ENCODE data around the gene MGAM2. TPM values are rescaled to one million over a fixed set of nuclear protein-coding genes. Genes with fewer than 3 reads are reported as not detected.

MGAM2 gene
- total and polyA plus RNA-seq, 2 of the 4 experiments (the other 2 are of a cell fraction) = not detected

- no peak overlapping the region for H3K4me3 ChIP-seq (ENCODE audit: insufficient read depth, low read depth, low read length)
- H3K23ac ChIP-seq (ENCODE audit: low read depth, low read length) = no peak overlapping the region
- TF ChIP-seq MAFK (IDR thresholded peaks at IDR 0.05; ENCODE audit: low read depth, low read length) = no peak
- no peak for TF ChIP-seq BHLHE40 (IDR thresholded peaks at IDR 0.05; ENCODE audit: low read depth, low read length)
- no peak for TF ChIP-seq POLR2A (IDR thresholded peaks at IDR 0.05; ENCODE audit: low read depth, low read length)
- TF ChIP-seq CEBPB (IDR thresholded peaks at IDR 0.05; ENCODE audit: low read depth, low read length) = no peak
- no peak for TF ChIP-seq RAD21 (IDR thresholded peaks at IDR 0.05; ENCODE audit: low read length)
- TF ChIP-seq SMC3 (IDR thresholded peaks at IDR 0.05; ENCODE audit: low read depth, low read length) = no peak
- no peak for TF ChIP-seq FOS (IDR thresholded peaks at IDR 0.05; ENCODE audit: low read depth, low read length)
- TF ChIP-seq ELK1 (IDR thresholded peaks at IDR 0.05; ENCODE audit: borderline replicate concordance, low read depth, low read length) = no peak
- no peak for TF ChIP-seq MXI1 (IDR thresholded peaks at IDR 0.05; ENCODE audit: borderline replicate concordance, low read depth, low read length)
- TF ChIP-seq CHD1 (IDR thresholded peaks at IDR 0.05; ENCODE audit: low read depth, low read length) = no peak
- no peak for TF ChIP-seq CTCF (conservative IDR thresholded peaks at IDR 0.05; ENCODE audit: low read depth, low read length)
- TF ChIP-seq NFE2L2 (IDR thresholded peaks at IDR 0.05; ENCODE audit: low read depth, low read length) = no peak
- no peak for TF ChIP-seq RCOR1 (IDR thresholded peaks at IDR 0.05; ENCODE audit: insufficient replicate concordance, low read length)
- TF ChIP-seq MAZ (IDR thresholded peaks at IDR 0.05; ENCODE audit: borderline replicate concordance, low read depth, low read length) = no peak
- TF ChIP-seq USF2 (IDR thresholded peaks at IDR 0.05; ENCODE audit: low read depth, low read length) = no peak
- TF ChIP-seq RFX5 (IDR thresholded peaks at IDR 0.05; ENCODE audit: low read depth, low read length) = no peak
- no peaks in the 10 kb centered on the region for H3K36me3 ChIP-seq (ENCODE audit: control insufficient read depth, insufficient read depth, low read length)
- H3K79me1 ChIP-seq (ENCODE audit: low read depth in 1 of 2, low read length in 2 of 2) = no peaks in the 10 kb centered on the region
- no peak overlapping the region for H2AK5ac ChIP-seq (ENCODE audit: low read depth, low read length)
- no peak overlapping the region for H3K9ac ChIP-seq (ENCODE audit: low read depth, low read length)
- in situ Hi-C loops (cut with MboI; ENCODE audit: low sequenced_read_pairs) = no loop called here
- H3K4me2 ChIP-seq (ENCODE audit: low read depth, low read length) = no peak overlapping the region
- no peak overlapping the region for H3K14ac ChIP-seq (replicated peaks; ENCODE audit: low read depth, low read length)
- H4K5ac ChIP-seq (ENCODE audit: low read depth, low read length) = no peak overlapping the region
- intact Hi-C loops (cut with micrococcal nuclease) = no loop called here
- H2AFZ ChIP-seq (replicated peaks; ENCODE audit: low read length, poor library complexity) = no peak overlapping the region
- no peaks in the 10 kb centered on the region for H4K20me1 ChIP-seq (ENCODE audit: insufficient read depth, low read length)
- no peak overlapping the region for H2AK9ac ChIP-seq (replicated peaks; ENCODE audit: low read depth, low read length, poor library complexity)
- ChIA-PET POLR2A (ENCODE audit: unreplicated experiment) (no interaction called here), CTCF (no interaction called here)
- no peak overlapping the region for H2BK15ac ChIP-seq (ENCODE audit: low read depth, low read length)
- BruUV-seq (replicated peaks) = no TSS peak
- H3K56ac ChIP-seq (ENCODE audit: extremely low read depth, insufficient read depth, low read length) = no peak overlapping the region
- H2BK20ac ChIP-seq (ENCODE audit: low read depth, low read length) = no peak overlapping the region
- H4K91ac ChIP-seq (ENCODE audit: insufficient read depth, low read depth, low read length) = no peak overlapping the region
- H3K18ac ChIP-seq (ENCODE audit: low read depth, low read length) = no peak overlapping the region
- H3K9me1 ChIP-seq (ENCODE audit: insufficient read depth, low read length) = no peaks in the 10 kb centered on the region
- H4K8ac ChIP-seq (ENCODE audit: low read depth in 2 of 2, low read length in 2 of 2) = no peak overlapping the region
- dilution Hi-C loops (cut with HindIII; ENCODE audit: low sequenced_read_pairs, unreplicated experiment) = no loop called here
- no peak overlapping the region for H3K4ac ChIP-seq (ENCODE audit: low read depth, low read length)
- no peak overlapping the region for H2BK120ac ChIP-seq (ENCODE audit: low read depth, low read length)
- no peak overlapping the region for H3K27ac ChIP-seq (ENCODE audit: insufficient read depth, low read length)
- DNase-seq (no peak), ATAC-seq (ENCODE audit: low read depth) (no peak)
- H3K4me1 ChIP-seq (ENCODE audit: control insufficient read depth, insufficient read depth, low read length) = no peaks in the 10 kb centered on the region
- no CpG with 5 or more reads among the region's 4 CpGs for WGBS, 2 experiments (ENCODE audit: extremely low coverage in 2 of 2, insufficient read length in 1 of 2)
- H2BK5ac ChIP-seq (ENCODE audit: low read depth, low read length, poor library complexity, severe bottlenecking) = no peak overlapping the region
- H3K27me3 ChIP-seq (ENCODE audit: control insufficient read depth, insufficient read depth, low read length) = no peaks in the 10 kb centered on the region
- H3K9me3 ChIP-seq (ENCODE audit: control insufficient read depth, insufficient read depth, low read length) = peaks cover 10% of the 10 kb centered on the region; the same call in 1 of the 2 replicates
Observed at GRCh38 chr7:142131439-142132185, 20.1 kb downstream of the MGAM2 start.

All from IMR-90 (cell line).